Urothelium cell line (cell line): Measurements from ENCODE around the gene MIPEP.

Experiments used
- DNase-seq: peaks from one replicate; pipeline ENCODE4 v3.0.0; 2011; ENCODE audit warnings: low spot score, mixed read lengths
- FAIRE-seq: peaks from 2 replicates; lab custom pipeline; 2011; peaks lifted over from hg19 to GRCh38; lab: Jason Lieb, UNC

MIPEP gene

GRCh38 chr13:23688336-23688735 lies 200.9 kb downstream of the MIPEP start:
- DNase-seq (no peak), FAIRE-seq (no peak)

- DNase-seq: no peak
- no peak for FAIRE-seq
Observed at GRCh38 chr13:23687614-23688013, 201.6 kb downstream of the MIPEP start.

- DNase-seq (no peak), FAIRE-seq (no peak)
Observed at GRCh38 chr13:23686948-23687347, 202.3 kb downstream of the MIPEP start.

- DNase-seq (no peak), FAIRE-seq (no peak)
Observed at GRCh38 chr13:23685416-23685815, 203.8 kb downstream of the MIPEP start.

- DNase-seq (no peak), FAIRE-seq (no peak)
Observed at GRCh38 chr13:23684647-23685046, 204.6 kb downstream of the MIPEP start.

GRCh38 chr13:23683084-23683483 lies 206.1 kb downstream of the MIPEP start:
- FAIRE-seq (no peak), DNase-seq (no peak)

GRCh38 chr13:23680845-23681669 lies 208.1 kb downstream of the MIPEP start:
- FAIRE-seq: no peak
- no peak for DNase-seq
